H1 (cell line): ENCODE data around the gene GALNT18. TPM values are rescaled to one million over a fixed set of nuclear protein-coding genes. Genes with fewer than 3 reads are reported as not detected.

Experiments used
- E2F6 ChIP-seq: IDR thresholded peaks from 2 replicates; pipeline ENCODE4 v1.6.1; 2012; ENCODE audit warnings: inconsistent platforms
- RBBP5 ChIP-seq: IDR thresholded peaks from 2 replicates; pipeline ENCODE4 v1.7.1; 2012; ENCODE audit warnings: low read depth, mild to moderate bottlenecking, inconsistent platforms, low read length, moderate library complexity, borderline replicate concordance
- polyA plus RNA-seq, 7 experiments: library from polyadenylated mRNA; depleted of rRNA in 3 of 7; stranded (reverse) in 5 of 7; unstranded in 2 of 7; fragments of >200 nt in 5 of 7; fragments of 200-250 nt in 2 of 7; gene quantifications; 1 replicate in 5 of 7; 2 replicates in 1 of 7; 4 replicates in 1 of 7; pipeline versions ENCODE4 v1.2.1 to v1.2.3, GENCODE V29; 2011 to 2013; ENCODE audit warnings: missing spikeins in 2 of 7, mixed read lengths in 2 of 7
- total RNA-seq: library from RNA; stranded (reverse); fragmentation: NEBNext Ultra II Directional; extraction: Animal tissue kit (Norgen Biotek cat#: 25700); gene quantifications from 2 replicates; pipeline ENCODE4 v1.2.1, GENCODE V29; 2021
- TF ChIP-seq, protein P1 (sequence below): IDR thresholded peaks from 2 replicates; pipeline ENCODE4 v1.6.1; 2011; ENCODE audit warnings: low read depth, mild to moderate bottlenecking, low read length; ENCODE audit not compliant: insufficient read depth
- TF ChIP-seq, protein P2 (sequence below): IDR thresholded peaks from 2 replicates; pipeline ENCODE4 v1.6.1; 2012; ENCODE audit warnings: low read length, inconsistent platforms

Gene GALNT18
- total and polyA plus RNA-seq, 2 of the 8 experiments (the other 6 are each of a cell fraction or from before 2014, with no cell fraction given): 6.0 to 9.4 TPM

- TF ChIP-seq, protein P1, sequence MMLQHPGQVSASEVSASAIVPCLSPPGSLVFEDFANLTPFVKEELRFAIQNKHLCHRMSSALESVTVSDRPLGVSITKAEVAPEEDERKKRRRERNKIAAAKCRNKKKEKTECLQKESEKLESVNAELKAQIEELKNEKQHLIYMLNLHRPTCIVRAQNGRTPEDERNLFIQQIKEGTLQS: no peak
- TF ChIP-seq E2F6 (no peak), RBBP5 (no peak)
- TF ChIP-seq, protein P2, sequence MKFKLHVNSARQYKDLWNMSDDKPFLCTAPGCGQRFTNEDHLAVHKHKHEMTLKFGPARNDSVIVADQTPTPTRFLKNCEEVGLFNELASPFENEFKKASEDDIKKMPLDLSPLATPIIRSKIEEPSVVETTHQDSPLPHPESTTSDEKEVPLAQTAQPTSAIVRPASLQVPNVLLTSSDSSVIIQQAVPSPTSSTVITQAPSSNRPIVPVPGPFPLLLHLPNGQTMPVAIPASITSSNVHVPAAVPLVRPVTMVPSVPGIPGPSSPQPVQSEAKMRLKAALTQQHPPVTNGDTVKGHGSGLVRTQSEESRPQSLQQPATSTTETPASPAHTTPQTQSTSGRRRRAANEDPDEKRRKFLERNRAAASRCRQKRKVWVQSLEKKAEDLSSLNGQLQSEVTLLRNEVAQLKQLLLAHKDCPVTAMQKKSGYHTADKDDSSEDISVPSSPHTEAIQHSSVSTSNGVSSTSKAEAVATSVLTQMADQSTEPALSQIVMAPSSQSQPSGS: no peak
- TF ChIP-seq, all 59 proteins: peak for 0
These were observed 196.0 kb downstream of the GALNT18 start (continued) for GRCh38 chr11:11425806-11426205.
